Stimulated activated CD4-positive, alpha-beta T cell treated with anti-CD3 and anti-CD28 coated beads, Interleukin-15, amount 100 ng/mL, for 1 hour (primary cell): Measurements from ENCODE around the gene ENTHD1.
"Not testable (repeated sequence)": the region's sequence is repeated elsewhere in the genome, so short reads cannot be mapped to it uniquely, and the experiment has no call there.

ENCODE experiments used
- DNase-seq, 2 donors: peaks; one replicate each; pipeline ENCODE4 v3.0.0-alpha.2; 2020; ENCODE audit warnings: low read depth in 1 of 2, low spot score in 1 of 2

ENTHD1 gene

DNA sequence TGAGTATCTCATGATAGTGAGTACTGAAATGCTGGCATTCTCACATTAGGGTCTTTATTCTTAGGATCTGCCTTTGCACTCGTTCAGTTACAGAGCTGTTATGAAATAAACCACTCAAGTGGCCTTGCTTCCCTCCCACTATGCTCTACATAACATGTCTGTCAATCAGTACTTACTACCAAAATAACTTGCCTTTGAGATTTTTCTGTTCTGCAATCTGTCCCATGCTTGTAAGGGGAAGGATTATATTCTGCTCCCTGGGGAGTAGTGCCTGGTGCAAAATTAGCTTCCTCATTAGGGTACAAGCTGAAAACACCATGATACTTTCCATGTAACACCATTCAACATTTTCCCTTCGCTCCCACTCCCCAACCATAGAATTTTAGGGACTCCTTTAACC lies 5.4 kb upstream of the ENTHD1 start:
- DNase-seq = no peak

DNA sequence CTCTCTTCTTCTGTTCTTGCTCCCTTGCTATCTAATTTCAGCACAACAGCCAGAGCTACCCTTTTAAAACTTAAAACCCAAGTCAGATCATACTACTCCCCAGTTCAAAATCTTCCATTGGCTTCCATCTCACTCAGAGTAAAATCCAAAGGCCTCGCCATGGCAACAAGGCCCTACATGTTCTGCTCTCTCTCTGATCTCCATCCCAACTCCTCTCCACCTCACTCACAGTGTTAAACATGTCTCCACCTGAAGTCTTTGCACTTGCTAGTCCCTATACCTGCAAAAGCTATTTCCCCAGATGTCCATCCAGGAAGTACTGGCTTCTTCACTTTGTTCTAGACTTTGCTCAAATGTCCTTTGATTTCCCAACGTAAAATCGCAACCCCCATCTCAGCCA lies 4.3 kb upstream of the ENTHD1 start:
- no peak for DNase-seq

DNA sequence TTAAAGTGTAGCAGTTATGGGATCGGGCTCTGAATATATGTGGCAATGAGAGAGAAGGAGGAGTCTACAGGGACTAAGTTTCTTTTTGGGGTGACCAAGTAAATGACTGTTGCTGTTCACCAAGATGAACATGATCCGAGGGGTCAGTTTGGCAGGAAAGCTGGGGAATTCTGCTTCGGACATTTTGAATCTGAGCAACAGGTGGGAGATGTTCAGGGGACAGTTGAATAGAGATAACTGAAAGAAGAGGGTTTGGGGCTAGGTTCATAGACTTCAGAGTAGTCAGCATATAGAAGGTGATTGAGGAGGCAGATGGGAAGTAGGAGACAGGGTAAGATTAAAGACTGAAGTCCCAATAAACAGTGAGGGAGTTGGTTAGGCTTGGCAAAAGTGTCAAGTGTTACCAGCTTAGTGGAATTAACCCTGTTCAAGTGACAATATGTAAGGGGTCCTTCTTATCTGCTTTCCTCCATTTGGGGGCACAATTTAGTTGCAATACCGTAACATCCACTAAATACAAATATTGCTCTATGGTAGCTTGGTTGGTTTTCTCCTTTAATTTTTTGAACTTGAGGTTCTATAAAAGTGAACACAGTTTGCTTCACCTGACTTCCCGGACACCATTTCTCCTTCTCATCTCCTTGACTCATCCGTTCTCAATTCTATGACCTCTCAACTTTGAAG lies 2.9 kb upstream of the ENTHD1 start:
- no peak for DNase-seq

DNA sequence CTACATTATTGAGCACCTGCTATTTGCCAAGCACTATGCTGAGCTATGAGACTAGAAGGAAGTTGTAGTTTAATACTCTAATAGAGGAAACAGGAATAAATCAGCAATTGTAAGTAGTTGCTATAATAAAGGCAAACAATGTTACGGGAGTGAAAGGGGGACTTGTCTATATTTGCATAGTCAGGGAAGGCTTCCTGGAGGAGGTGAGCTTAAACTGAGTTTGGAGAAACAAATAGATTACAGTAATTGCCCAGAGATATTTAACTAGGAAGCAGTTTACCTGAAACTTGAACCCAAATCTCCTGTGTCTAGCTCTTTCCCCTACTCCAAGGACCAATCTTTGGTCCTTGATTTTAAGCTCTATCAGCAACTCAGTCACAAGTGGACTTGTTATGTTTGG lies 2.1 kb upstream of the ENTHD1 start:
- no peak for DNase-seq

DNA sequence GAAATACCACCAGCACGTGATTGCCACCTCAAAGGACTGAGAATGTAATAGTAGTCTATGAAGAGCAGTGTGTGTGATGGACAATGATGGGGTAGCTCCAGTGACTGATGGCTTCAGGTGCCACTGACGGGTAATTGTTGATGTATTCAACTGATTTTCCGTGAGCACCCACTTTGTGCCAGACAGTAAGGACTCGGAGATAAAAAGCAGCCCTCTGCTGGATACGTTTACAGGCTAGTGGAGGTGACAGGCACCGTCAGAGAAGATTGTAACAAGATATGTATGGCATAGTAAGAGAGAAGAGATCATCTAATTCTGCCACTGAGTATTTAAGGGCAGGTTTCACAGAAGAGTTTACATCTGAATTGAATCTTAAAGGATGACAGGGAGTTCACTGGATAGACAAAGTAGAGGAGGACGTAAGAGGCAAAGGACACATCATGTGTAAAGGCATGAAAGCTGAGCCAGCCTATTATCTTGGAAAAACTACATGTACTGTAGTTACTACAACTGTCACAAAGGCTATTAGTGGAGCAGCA lies 1.1 kb upstream of the ENTHD1 start:
- DNase-seq = no peak

DNA sequence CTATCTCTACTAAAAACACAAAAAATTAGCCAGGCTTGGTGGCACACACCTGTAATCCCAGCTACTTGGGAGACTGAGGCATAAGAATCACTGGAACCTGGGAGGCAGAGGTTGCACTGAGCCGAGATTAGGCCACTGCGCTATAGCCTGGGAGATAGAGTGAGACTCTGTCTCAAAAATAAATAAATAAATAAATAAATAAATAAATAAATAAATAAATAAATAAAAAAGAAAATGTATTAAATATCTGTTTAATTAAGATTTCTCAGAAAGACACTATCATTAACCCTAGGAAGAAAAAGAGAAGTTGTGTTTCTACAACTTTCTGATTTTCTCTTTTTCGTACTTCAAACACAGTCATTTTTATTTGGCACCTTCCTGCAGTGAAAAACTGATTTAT lies 3.6 kb downstream of the ENTHD1 start:
- not testable (repeated sequence) for DNase-seq

DNA sequence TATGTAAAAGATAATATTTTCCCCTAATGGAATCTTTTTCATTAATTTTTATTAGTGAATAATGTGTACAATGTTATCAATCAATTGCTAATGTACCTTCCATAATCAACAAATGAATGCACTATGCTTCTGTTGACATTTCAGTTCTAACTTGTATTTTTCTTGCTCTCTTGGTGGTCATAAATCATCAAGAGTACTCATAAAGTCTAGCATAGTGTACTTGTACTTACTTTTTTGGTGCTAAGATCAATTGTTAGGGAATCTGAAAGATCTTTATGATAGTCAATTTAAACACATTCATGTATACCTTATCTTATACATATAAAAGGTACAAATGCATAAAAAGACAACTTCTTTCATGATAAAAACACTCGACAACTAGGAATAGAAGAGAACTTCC lies 10.5 kb downstream of the ENTHD1 start:
- DNase-seq = no peak

DNA sequence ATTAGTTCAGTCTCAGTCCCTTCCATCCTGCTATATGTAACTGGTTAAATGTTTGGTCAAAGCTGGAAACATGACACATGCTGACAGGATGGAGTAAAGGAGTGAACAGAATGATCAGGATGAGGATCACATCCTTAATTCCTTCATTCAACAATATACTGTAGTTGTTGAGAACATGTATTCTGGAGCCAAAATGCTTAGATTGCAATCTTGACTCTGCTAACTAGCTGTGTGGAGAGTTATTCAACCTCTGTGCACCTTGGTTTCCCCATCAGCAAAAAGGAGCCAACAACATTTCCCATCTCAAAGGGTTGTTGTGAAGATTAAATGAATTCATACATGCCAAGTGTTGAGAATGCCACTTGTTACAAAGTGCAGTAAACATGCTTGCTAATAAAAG lies 12.8 kb downstream of the ENTHD1 start:
- no peak for DNase-seq

DNA sequence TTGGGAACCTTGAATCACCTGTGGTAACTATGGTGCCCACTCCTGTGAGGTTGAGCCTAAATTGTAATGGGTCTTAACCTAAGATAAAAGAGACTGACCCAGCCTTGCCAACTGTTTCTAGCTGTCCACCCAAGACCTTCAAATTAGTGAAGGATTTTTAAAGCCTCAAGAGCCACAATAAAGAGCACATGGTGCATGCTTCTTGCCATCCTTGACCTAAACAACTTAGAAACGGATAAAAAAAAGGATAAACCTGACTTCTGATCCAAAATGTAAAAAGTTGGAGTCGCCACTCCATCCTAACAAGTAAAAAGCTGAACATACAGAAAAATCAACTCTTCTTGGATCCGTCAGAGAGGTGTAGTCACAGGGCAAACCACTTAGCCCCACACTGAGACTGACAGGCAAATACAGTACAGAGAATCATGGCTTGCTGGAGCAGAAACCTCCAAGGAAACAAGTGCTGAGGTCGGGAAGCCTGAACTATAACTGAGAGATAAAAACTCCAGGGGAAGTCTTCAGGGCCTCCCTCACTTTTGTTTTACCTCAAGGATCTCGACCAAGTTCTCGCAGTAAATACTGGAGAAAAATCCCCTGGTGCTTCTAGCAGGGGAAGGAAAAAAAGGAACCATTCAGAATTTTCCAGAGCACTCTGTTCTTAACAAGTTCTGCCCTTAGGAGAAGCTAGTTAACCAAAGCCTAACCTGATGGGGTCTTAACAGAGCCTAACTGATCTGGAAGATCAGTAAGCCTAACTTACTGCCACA lies 16.3 kb downstream of the ENTHD1 start:
- no peak for DNase-seq

DNA sequence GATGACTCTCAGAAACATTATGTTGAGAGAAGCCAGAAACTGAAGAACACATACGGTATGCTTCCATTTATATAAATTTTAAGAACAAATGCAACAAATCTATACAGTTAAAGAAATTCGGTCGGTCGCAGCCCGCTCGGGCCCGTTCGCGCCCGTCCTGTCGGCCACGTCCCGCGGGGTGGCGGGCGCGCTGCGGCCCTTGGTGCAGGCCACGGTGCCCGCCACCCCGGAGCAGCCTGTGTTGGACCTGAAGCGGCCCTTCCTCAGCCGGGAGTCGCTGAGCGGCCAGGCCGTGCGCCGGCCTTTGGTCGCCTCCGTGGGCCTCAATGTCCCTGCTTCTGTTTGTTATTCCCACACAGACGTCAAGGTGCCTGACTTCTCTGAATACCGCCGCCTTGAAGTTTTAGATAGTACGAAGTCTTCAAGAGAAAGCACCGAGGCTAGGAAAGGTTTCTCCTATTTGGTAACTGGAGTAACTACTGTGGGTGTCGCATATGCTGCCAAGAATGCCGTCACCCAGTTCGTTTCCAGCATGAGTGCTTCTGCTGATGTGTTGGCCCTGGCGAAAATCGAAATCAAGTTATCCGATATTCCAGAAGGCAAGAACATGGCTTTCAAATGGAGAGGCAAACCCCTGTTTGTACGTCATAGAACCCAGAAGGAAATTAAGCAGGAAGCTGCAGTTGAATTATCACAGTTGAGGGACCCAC lies 18.2 kb downstream of the ENTHD1 start:
- not testable (repeated sequence) for DNase-seq

DNA sequence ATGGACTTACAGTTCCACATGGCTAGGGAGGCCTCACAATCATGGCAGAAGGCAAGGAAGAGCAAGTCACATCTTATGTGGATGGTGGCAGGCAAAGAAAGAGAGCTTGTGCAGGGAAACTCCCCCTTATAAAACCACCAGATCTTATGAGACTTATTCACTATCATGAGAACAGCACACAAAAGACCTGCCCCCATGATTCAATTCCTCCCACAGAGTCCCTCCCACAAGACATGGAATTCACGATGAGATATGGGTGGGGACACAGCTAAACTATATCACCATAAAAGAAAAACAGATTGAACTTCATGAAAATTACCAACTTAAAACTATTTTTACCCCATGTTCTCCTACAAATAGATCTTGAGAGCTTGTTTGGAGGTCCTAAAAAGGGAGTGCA lies 19.6 kb downstream of the ENTHD1 start:
- no peak for DNase-seq

DNA sequence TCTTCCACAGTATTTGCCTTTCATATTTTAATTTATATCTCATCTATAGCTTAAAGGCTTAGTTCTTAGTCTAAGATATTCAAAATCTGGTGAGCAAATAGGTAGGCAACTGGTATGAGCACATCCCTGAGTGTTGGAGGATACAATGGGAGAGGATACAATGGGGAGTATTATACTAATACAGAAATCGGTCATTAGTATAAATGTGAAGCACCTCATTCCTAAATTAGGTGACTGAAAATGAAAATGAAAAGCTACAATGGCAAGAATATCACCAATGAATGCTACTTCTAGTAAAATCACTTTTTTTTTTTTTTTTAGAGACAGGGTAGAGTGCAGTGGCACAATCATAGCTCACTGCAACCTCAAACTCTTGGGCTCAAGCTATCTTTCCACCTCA lies 21.0 kb downstream of the ENTHD1 start:
- no peak for DNase-seq

DNA sequence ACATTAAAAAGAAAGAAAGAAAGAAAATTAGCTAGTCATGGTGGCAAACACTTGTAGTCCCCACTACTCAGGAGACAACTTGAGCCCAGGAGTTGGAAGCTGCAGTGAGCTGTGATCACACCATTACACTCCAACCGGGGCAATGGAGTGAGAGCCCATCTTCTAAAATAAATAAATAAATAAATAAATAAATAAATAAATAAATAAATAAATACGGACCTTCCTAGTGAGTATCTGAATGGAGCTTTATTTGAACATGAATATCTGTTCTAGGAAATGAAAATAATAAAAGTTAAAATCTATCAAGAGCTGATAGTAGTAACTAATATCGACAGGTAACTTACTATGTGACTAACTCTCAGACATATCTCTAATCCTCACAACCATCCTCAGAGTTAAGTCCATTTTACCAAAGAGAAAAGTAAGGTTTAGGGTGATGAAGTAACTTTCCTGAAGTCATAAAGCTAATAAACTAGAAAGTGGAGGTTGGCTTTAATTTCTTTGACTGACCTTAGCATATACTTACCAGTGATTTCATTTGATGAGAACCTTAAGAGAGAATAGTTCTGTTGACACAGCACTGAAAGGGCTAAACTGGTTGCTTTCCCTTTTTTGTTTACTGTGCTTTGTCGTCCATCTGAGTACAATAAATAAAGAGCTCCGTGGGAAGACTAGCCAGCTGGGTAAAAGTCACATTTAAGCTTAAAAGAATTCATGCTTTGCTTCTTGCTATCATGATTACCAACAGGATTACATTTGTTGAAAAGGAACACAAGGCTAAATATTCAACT lies 22.4 kb downstream of the ENTHD1 start:
- DNase-seq = no peak

DNA sequence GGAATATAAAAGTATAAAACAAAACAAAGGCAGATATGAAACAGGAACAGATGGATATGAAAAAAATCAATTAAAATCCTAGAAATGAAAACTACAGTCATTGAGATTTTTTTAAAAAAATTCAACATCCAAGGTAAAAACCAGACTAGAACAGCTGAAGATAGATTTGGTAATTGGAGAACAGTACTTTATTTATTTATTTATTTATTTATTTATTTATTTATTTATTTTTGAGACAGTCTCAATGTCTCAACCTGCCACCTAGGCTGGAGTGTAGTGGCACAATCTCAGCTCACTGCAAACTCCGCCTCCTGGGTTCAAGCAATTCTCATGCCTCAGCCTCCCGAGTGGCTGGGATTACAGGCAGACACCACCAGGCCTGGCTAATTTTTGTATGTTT lies 23.8 kb downstream of the ENTHD1 start:
- not testable (repeated sequence) for DNase-seq

DNA sequence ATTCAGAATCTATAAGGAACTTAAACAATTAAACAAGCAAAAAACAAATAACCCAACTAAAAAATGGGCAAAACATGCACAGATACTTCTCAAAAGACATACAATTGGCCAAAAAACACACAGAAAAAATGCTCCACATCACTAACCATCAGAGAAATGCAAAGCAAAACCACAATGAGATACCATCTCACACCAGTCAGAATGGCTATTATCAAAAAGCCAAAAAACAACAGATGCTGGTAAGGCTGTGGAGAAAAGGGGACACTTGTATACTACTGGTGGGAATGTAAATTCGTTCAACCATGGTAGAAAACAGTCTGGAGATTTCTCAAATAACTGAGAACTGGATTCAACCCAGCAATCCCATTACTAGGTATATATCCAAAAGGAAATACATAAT lies 24.8 kb downstream of the ENTHD1 start:
- no peak for DNase-seq

DNA sequence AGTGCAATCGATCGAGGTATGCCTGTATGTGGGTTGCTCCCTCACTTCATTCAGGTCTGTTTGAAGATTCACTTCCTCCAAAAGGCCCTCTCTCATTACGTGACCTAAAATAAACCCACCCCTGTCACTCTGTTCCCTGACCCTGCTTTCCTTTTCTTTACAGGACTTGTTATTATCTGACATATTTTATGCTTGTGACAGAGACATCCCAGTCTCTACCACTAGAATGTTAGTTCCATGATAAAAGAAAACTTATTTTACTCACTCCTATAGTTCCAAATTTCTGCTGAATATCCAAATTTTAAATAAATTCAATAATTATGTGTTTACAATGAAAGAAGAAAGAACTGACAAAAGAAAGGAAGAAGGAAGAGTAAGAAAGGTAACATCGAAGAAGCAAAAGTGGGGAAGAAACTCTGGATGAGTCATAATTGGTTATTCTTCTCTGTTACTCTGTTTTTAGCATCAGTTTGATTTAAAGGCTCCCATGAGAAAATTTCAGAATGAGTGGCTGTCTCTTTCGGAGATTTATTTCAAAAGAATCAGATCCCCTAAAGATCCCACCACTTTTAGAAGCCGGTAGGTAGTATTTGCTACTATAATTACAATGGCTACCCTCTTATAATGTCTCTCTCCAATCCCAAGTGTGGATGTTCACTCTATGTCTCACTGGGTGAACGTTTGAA lies 33.5 kb downstream of the ENTHD1 start:
- no peak for DNase-seq

DNA sequence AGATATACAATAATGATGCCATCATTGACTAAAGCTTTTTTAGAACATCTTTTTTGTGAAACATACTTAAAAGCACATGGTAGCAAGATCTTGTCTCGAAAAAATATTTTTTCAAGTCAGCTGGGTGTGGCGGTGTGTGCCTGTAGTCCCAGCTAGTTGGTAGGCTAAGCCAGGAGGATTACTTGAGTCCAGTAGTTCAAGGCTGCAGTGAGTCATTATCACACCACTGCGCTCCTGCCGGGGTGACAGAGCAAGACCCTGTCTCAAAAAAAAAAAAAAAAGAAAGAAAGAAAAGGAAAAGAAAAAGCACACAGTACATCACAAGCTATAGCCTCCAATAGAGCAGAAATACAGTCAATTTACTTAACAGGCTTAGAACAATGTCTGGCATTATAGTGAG lies 37.0 kb downstream of the ENTHD1 start:
- DNase-seq = no peak

DNA sequence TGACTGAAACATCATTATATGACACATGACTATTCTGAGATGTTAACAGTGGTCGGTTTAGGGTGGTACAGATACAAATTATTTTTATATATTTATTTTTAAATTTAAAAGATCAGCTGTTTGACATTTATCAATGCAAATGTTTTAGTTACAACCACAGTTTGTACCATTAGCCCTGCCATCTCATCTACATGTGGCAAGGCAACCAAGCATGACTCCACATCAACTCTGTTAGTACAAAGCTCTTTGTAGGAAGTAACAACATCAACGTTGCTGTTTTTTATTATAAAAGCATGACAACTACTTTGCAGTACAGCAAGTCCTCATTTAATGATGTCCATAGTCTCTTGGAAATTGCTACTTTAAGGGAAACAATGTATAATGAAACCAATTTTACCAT lies 40.8 kb downstream of the ENTHD1 start:
- DNase-seq = no peak

DNA sequence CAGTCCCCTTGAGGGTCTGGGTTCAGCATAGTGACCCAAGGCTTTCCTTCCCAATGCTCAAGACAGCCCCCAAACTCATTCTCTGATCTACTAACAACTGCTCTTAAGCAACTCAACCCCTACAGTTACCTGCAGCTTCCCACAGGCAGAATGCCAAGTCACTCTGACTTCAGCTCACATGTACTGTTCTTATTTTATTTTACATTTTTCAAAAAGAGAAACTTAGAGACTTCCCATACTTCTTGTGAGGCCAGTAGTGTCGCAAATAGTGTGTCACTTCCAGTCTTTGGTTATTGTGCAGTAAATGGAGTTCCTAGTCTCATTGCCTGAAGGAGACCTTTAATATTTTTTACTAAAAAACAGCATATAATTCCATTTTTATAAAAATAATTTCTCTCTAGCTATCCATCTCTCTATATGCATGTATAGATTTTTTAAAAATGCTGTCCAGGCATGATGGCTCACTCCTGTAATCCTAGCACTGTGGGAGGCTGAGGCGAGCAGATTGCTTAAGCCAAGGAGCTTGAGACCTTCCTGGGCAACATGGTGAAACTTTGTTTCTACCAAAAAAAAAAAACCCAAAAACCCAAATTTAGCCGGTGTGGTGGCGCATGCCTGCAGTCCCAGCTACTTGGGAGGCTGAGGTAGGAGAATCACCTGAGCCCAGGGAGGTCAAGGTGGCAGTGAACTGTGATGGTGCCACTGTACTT lies 41.8 kb downstream of the ENTHD1 start:
- no peak for DNase-seq

DNA sequence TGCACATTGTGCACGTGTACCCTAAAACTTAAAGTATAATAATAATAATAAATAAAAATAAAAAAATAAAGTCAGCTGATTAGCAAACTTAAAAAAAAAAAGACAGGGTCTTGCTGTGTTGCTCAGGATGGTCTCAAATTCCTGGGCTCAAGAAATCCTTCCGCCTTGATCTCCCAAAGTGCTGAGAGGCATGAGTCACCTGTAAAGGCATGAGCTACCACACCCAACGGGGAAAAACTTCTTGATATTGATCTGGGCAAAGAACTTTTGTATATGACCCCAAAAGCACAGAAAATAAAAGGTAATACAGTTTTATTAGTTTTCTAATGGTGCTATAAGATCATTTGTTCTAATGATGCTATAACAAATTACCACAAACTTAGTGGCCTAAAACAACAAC lies 46.1 kb downstream of the ENTHD1 start:
- DNase-seq = no peak
